Amygdala (tissue), 56 donors: ENCODE results near the gene PELO.

Source experiments
- DNase-seq, 56 donors: peaks; one replicate each; lab custom pipeline; 2025; lab: John Stamatoyannopoulos, UW

PELO gene

GRCh38 chr5:52771343-52772039 lies 16.2 kb upstream of the PELO start:
- DNase-seq: no peak

- no peak for DNase-seq
Observed at GRCh38 chr5:52772668-52773067, 15.0 kb upstream of the PELO start.

GRCh38 chr5:52773342-52773741 lies 14.4 kb upstream of the PELO start:
- DNase-seq: no peak

GRCh38 chr5:52774005-52774410 lies 13.7 kb upstream of the PELO start:
- no peak for DNase-seq

GRCh38 chr5:52776116-52776515 lies 11.6 kb upstream of the PELO start:
- DNase-seq: no peak

- DNase-seq: no peak
Observed at GRCh38 chr5:52777186-52777585, 10.5 kb upstream of the PELO start.

GRCh38 chr5:52778781-52779180 lies 8.9 kb upstream of the PELO start:
- no peak for DNase-seq

- DNase-seq: no peak
Observed at GRCh38 chr5:52779213-52779612, 8.5 kb upstream of the PELO start.

- no peak for DNase-seq
Observed at GRCh38 chr5:52783226-52783959, 4.3 kb upstream of the PELO start.

GRCh38 chr5:52784737-52785136 lies 3.0 kb upstream of the PELO start:
- no peak for DNase-seq

- no peak for DNase-seq
Observed at GRCh38 chr5:52786391-52786790, 1.3 kb upstream of the PELO start.

GRCh38 chr5:52786949-52787599 lies 642 bp upstream of the PELO start:
- peak in 1 of 56 donors; percentile 1 for DNase-seq

- no peak for DNase-seq
Observed at GRCh38 chr5:52788505-52788821, 747 bp downstream of the PELO start.

GRCh38 chr5:52789378-52789777 lies 1.7 kb downstream of the PELO start:
- DNase-seq: no peak

GRCh38 chr5:52789851-52790250 lies 2.1 kb downstream of the PELO start:
- DNase-seq: no peak

GRCh38 chr5:52791366-52791765 lies 3.6 kb downstream of the PELO start:
- DNase-seq: no peak

GRCh38 chr5:52794519-52794918 lies 6.8 kb downstream of the PELO start:
- DNase-seq: no peak

GRCh38 chr5:52796031-52796430 lies 8.3 kb downstream of the PELO start:
- DNase-seq: no peak

GRCh38 chr5:52796516-52797103 lies 8.9 kb downstream of the PELO start:
- no peak for DNase-seq

GRCh38 chr5:52798938-52799337 lies 11.2 kb downstream of the PELO start:
- DNase-seq: no peak

- peak in 5 of 56 donors; percentile 25 to 54 (median 44) for DNase-seq
Observed at GRCh38 chr5:52799358-52799982, 11.8 kb downstream of the PELO start.
